HK-2 (cell line): Measurements from ENCODE around the gene DIPK1A.
"Not testable (repeated sequence)": the region's sequence is repeated elsewhere in the genome, so short reads cannot be mapped to it uniquely, and the experiment has no call there.

Source experiments
- DNase-seq: peaks from one replicate; pipeline ENCODE4 v3.0.0-alpha.2; 2018; ENCODE audit not compliant: unreplicated experiment

DIPK1A gene

DNA sequence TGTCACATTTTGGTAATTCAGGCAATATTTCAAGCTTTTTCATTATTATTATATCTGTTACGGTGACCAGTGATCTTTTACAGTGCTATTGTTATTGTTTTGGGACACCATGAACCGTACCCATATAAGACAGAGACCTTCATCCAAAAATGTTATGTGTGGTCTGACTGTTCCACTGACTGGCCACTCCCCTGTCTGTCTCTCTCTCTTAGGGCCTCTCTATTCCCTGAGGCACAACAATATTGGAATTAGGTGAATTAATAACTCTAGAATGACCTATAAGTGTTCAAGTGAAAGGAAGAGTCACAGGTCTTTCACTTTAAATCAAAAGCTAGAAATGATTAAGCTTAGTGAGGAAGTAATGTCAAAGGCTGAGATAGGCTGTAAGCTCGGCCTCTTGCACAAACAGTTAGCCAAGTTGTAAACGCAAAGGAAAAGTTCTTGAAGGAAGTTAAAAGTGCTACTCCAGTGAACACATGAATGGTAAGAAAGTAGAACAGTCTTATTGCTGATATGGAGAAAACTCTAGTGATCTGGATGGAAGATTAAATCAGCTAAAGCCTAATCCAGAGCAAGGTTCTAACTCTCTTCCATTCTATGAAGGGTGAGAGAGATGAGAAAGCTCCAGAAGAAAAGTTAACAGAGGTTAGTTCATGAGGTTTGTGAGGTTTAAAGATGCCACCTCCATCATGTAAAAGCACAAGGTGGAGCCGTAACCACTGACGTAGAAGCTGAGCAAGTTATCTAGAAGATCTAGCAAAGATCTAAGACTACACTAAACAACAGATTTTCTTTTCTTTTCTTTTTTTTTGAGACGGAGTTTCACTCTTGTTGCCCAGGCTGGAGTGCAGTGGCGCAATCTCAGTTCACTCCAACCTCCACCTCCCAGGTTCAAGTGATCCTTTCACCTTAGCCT lies 19.7 kb upstream of the DIPK1A start:
- DNase-seq = no peak

DNA sequence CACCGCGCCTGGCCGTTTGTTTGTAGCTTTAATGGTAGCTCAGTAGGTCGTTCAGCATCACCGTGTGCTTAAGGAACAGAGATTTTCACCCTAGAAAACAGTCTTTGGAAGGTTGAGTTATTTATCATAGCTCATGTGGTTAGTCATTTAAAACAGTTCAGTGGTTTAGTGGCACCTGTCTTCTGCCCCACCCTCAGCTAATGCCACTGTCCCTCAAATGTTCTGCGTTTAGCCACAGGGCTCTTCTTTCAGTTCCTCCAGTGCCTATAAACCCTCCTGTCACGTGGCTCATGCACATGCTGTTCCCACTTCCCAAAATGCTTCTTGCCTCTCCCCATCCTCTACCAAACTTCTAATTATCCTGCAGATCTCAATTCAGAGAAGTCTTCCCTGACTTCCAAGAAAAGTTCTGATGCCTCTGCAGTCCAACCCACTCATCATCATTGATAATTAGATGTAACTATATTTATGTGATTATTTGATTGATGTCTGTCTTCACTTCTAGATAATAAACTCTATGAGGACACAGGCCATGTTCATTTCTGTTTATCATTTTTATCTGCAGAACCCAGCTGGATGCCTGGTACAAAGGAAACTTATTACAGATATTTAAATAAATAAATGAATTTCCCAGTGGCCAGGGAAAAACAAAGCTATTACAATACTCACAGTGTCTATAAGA lies 14.4 kb upstream of the DIPK1A start:
- DNase-seq = no peak

DNA sequence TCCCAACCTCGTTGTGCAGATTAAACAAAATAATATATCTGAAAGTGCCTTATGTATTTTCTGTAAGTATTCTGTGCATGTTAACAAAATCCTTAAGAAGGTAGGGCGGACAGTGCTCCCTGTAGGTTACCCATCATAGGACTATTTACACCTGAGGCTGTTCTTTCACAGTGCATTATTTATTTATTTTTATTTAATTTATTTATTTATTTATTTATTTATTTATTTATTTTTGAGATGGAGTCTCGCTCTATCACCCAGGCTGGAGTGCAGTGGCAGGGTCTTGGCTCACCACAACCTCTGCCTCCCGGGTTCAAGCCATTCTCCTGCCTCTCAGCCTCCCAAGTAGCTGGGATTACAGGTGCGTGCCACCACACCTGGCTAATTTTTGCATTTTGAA lies 12.8 kb upstream of the DIPK1A start:
- not testable (repeated sequence) for DNase-seq

DNA sequence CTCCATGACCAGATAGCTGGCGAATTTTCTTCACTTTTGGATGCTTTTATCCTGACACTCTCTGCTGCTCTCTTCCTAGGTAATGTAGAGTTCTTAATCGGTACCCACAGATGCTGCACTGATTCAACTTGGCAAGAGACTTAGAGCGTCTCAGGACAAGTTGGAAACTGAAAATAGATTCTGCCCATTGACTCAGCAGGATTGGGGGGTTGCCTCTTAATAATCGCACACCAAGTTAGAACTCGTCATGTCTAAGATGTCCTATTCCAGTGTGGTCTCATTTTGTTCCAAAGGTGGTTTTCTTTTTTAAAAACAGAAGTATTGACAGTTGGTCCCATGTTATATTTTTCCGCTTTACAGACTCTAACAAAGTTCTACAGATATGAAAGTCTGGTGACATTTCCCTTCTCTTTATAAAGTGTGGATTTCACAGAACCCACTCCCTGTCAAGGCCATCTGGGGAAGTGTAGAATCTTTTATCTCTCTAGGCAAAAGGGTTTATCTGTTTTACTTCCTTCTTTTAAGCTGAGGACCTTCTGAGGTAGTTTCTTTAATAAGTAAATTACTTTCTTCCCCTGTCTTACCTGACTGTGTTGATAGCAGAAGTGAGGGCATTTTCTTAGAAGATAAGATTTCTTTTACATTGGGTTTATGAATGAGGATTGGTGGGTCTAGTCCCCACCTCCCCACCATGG lies 12.1 kb upstream of the DIPK1A start:
- DNase-seq = no peak

DNA sequence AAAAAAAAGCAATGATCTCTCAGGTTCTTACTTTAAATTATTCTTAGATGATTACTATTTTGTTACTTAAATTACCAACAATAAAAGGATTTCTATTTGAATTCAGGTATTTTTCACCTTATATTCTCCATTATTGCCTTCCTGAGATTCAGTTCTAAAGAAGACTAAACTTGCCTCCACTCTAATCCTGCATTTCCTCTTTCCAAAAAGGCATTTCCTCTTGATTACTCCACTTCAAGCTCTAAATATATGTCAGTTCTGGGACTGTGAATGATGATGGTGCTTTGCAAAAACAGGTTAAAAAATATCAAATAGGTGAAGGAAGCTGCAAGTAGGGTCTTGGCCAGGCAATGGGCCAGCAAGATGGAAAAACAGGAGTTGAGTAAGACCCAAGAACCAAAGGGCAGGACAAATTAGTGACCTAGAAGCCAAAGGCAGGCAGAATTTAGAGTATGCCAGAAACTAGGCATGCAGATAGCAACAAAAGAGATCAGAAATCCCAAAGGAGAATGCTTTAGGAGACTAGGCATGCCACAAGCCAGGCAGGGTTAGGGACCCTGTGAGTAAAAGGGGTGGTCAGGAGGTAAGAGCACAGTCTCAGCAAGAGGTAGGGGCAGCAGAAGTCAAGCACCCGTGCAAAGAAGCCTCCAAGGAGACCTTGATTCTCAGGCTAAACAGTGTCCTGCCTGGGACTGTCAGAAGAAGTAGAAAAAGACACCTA lies 11.3 kb upstream of the DIPK1A start:
- DNase-seq = no peak

DNA sequence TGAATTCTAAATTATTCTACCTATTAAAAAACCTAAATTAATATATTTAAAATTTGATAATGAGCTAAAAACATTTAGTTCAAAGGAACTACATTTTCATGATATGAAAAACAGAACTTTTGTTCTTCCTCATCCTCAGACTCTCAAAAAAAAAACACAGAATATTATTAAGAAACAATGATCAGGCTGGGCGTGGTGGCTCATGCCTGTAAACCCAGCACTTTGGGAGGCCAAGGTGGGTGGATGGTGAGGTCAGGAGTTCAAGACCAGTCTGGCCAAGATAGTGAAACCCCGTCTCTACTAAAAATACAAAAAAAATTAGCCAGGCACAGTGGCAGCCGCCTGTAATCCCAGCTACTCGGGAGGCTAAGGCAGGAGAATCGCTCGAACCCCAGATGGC lies 10.7 kb upstream of the DIPK1A start:
- not testable (repeated sequence) for DNase-seq

DNA sequence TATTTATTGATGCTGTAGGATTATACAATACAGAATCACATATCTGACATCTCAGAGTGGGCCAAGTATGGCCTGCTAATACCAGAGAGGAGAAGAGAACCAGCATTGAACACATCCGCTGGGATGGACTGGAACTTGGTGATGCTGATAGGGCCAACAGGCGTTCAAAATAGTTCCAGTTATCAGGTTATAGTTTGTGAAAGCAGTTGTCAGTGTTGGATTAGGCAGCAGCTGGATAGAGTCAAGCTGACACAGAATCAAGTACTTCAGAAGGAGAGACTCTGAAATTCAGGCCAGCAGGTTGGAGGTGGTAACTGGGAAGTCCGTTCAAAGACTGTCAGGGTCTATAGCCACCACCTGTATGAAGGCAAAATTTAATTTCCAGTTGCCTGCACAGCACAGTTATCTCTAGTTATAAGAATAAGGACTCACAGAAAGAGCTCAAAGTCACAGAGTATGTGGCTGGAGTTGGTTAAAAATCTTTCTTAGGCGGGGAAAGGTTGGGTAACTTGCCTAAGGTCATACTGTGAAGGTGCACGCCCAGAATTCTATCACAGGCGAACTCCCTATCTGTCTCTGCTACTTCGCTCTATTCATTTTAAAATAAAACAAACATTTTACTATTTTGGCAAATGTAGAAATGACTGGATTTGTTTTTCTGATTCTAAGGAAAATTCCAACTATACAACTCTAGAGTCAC lies 9.9 kb upstream of the DIPK1A start:
- DNase-seq = no peak

DNA sequence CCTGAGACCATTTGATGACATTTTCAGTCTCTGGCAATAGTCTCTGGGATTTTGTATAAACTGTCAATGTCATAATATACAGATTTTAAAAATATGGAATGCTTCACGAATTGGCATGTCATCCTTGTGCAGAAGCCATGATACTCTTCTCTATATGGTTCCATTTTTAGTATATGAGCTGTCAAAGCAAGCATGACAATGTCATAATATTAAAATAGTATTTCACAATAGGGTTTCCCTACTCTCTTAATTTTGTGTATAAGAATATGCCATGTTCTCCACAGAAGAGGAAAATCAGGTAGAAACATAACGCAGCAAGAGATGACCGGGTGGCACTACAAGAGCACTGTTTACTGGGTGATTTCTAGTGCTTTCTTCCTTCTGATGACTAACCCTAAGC lies 8.3 kb upstream of the DIPK1A start:
- DNase-seq = no peak

DNA sequence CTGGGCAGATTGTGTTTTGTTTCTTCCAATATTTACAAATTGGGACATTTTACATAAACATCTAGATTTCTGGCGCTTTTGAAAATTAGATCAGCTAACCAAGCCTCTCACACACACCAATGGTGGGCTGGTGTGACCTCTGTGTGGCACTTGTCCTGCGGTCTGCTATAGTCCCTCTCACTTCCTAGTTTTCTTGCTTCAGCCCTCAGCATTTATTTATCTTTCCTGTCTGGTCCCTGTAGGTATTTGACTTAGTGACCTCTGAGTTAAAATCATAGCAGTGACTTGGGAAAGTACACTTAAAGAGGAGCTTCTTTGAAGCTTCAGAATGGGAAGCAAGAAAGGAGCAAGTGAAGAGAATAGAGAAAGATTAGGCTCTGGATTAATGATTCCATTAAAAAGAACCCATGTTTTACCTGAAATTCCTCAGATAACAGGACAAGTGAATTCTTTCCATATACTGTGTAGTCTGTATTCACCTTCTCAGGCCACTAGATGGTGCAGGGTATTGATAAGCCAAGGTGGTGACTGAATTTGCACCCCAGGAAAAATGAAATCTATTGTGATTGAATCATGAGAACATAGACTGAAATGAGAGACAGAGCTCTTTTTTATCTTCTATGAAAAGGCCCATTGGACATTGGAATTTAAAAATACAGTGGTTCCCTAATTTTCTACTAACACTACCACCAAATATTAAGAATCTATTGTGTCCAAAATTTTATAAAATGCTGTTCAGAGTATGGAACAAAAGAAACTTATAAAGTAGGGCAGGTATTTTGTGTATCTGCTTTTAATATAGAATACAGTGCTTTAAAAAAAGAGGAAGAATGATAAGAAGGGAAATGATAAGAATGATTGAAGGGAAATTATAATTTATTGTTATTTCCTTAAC lies 7.1 kb upstream of the DIPK1A start:
- no peak for DNase-seq

DNA sequence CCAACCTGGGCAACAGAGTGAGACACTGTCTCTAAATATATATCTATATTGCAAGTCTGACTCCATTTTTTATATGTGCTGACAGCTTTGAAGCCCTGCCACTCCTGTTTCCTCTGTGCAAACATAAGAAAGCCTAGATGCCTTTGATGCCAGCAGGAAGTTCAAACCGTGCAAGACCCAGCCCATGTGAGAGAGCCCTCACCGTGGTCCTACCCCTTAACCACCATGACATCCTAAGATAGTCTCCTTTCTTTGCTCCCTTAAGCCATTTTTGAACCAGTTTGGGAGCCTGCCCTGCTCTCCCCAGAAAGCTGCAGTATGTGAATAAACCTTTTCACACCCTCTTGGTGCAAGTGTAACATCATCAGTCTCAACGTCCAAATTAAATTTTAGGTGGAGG lies 3.7 kb upstream of the DIPK1A start:
- DNase-seq = no peak

DNA sequence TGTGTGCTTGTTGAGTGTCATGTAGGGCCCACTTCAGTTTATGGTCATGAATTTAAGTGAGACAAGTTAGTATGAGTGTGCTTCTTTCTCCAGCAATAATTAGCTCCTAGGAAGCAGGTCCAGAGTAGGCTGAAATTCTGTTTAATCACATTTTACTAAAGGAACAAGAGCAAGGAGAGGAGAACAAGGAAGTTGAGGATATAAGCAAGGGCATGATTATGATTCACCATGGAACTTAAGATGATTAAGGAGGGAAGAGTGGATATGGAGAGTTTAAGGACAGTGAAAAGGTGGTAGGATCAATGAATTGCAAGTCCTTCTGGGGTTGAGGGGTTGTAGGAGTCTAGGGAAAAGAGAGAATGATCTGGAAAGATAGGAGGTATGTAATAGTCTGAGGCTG lies 3.1 kb upstream of the DIPK1A start:
- DNase-seq = no peak

DNA sequence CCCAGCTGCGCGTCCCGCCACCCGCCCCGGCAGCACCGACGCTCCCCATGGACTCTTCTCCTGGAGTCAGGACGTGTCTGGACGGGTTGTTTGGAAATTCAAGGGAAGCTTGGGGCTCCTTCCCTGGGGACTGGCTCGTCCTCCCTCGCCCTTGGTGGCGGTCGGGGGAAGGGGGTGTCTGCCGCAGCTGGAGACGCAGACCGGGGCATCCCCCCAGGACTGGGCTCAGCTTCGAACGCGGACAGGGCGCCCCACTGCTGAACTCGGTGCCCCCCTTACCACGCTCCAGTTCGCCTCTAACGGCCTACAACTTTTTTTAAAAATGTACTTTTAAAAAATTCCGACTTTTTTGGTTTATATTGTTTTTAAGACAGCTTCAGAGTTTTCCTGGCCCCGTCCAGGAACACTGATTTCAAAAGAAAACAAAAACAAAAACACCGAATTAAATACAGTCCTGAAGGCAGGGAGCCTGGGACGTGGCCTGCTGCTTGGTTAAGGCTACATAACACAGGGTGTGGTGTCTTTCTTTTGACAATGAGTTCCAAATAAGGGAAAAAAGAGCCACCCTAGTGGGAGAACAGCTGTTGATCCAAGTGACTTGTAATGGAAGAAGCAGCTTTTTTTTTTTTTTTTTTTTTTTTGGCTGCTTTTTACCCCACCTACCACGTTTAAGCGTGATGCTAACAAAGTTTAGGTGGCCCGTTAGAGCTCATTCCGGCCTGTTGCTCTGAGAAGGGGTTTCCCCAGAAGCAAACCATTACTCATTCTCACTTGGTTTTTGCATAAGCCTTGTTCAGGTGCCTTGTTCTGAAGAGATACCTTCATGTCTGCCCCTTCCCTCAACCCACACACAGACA lies 862 bp upstream of the DIPK1A start:
- peak; percentile 55 for DNase-seq

DNA sequence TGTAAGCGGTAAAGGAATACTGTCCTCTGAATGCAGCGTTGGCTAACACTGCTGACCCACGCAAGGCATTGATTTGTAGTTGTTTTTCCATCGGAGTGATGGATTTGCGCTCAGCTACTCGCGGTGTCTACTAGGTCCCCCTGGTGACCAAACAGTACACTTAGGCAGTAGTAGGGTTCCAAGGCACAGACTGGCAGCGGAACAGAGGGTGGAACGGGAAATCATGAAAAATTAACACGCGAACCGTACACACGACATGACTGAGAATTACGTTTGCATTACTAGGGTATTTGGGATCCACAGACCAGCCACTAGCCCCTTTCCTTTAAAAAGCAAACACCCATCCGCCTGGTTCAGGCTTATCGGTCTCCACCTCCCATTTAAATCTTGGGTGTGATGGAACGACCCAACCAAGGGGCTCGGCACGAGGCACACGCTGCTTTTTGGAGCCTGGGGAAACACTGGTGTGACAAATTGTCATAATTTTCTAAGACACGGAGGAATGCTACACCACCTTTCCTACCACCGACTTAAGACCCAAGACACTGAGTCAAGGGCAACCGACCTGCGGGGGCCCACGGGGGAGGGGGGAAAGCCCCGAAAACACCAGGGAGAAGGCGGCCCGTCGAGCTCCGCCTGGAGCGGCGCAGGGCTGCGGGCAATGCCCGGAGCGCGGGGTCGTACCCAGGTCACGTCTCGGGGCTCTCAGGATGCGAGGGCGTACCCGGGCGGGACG lies 699 bp downstream of the DIPK1A start:
- peak; percentile 63 for DNase-seq

DNA sequence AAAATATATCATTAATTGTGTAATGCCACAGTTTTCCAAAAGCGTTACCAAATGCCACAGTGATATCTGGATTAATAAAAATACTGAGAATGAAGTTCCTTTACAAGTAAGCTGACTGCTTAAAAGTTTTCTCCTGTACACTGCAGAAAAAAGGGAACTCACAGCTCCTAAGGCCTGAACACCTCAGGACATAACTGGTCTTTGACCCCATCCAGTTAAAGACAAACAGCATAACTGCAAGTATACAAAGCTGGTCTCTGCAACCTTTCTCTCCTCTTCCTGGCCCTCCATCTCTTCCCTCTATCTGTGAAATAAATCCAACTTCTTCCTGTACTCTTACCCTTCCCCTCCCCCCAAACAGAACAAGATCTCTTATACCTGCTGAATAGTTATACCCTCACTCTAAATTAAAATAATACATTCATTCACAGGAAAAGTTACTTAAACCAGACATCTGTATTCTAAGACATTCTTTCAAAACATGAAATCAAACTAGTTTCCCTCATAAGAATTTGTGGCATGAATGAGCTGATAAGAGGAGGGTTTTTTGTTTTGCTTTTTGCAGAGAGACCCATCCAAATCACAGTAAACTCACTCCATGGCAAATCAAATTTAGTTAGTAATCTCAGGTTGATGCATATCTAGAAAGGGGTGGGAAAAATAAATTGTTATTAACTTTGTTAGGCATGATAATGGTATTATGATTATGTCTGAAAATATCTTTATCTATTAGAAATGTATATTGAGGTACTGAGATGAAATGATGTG lies 2.9 kb downstream of the DIPK1A start:
- no peak for DNase-seq

DNA sequence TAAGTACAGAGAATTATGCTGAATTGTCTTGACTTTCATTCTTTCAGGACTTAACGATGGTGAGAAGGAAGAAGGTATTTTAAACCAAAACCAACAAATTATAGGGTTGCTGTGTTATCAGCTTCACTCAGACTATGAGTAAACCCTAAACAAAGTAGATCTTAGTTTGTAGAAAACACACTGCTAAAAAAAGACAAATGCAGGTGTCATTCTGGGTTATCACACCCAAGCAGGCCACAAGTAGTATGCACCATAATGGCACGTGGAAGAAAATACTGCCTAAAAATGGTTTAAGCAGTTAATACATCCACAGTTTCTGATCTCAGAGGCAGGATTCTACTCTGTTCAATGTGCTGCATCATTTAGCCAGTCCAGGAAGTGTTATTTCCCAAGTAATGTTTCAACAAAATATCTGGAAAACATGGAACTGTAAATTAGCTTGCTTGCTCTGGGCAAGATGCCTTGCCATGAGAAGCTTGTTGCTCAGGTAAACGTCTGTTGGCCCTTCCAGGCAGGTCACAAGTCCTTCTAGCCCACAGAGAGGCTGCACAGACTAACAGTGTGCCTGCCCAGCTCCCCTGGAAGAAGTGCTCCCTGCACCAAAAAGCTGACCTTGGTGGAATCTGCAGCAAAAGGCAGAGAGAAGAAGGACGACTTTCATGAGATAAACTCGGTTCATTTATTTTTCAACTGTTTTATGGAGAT lies 4.1 kb downstream of the DIPK1A start:
- DNase-seq = no peak

DNA sequence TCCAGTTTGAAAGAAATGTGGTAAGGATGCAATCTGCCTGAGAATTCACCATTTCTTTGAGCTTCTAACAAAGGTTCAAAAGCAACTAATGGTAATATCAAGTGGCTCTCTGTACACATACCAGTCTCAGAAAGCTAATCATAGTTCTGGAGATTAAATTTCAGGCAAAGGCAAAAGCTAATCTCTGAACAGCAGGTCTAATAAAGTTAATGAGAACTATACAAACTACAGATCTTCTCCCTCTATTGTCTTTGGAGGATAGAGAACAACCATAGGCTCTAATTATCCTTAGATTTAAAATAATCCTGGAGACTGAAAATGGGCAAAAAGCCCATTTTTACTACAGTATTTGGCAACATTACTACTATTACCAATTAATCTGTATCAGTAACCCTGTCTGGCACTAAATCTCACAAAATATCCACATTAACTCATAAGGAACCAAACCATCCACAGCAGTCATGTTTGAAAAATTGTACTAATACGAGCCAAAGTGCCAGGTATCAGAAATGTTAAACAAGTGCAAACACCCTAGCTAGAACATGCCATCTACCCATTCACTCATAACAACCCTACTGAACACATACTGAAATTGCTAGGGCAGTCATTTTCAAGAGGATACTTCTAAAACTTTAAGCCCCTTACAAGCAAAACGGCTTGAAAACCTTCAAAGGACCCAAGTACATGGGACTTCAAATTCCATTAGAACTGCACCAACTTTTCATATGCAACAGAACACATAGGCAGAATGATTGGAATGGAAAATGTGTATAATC lies 4.8 kb downstream of the DIPK1A start:
- DNase-seq = no peak
